Mesenchymal stem cell (in vitro differentiated cells and primary cell): ENCODE data around the gene GFOD1.

Source experiments
- DNase-seq: peaks from one replicate; pipeline ENCODE4 v3.0.0-alpha.2; 2013
- H2AFZ ChIP-seq: one replicate; pipeline ENCODE4 v1.6.1; 2013; ENCODE audit warnings: low read depth, mild to moderate bottlenecking, control low read depth, inconsistent platforms, low read length, moderate library complexity
- H2AK5ac ChIP-seq: 2 replicates; pipeline ENCODE4 v1.6.1; 2013; ENCODE audit warnings: low read length, moderate library complexity, mild to moderate bottlenecking, inconsistent platforms; ENCODE audit not compliant: severe bottlenecking
- H2BK120ac ChIP-seq: one replicate; pipeline ENCODE4 v1.6.1; 2013; ENCODE audit warnings: low read depth, mild to moderate bottlenecking, inconsistent platforms, low read length, moderate library complexity
- H2BK12ac ChIP-seq, 2 experiments: one replicate each; pipeline ENCODE4 v1.6.1; 2013; ENCODE audit warnings: inconsistent platforms in 2 of 2, low read length in 2 of 2, mild to moderate bottlenecking in 2 of 2, moderate library complexity in 2 of 2, control low read depth in 1 of 2
- H2BK15ac ChIP-seq: one replicate; pipeline ENCODE4 v1.6.1; 2013; ENCODE audit warnings: mild to moderate bottlenecking, low read depth, inconsistent platforms; ENCODE audit not compliant: poor library complexity, severe bottlenecking
- H2BK5ac ChIP-seq: 2 replicates; pipeline ENCODE4 v1.6.1; 2013; ENCODE audit warnings: low read depth, mild to moderate bottlenecking, low read length, control low read depth, inconsistent platforms; ENCODE audit not compliant: poor library complexity, severe bottlenecking
- H3K14ac ChIP-seq, 2 experiments: one replicate each; pipeline ENCODE4 v1.6.1; 2013; ENCODE audit warnings: inconsistent platforms in 2 of 2, low read length in 2 of 2, control low read depth in 1 of 2, mild to moderate bottlenecking in 1 of 2, moderate library complexity in 1 of 2
- H3K18ac ChIP-seq, 2 experiments: one replicate each; pipeline ENCODE4 v1.6.1; 2013; ENCODE audit warnings: inconsistent platforms in 2 of 2, low read length in 2 of 2, control low read depth in 1 of 2, low read depth in 1 of 2, mild to moderate bottlenecking in 1 of 2
- H3K23ac ChIP-seq, 2 experiments: one replicate each; pipeline ENCODE4 v1.6.1; 2013; ENCODE audit warnings: inconsistent platforms in 2 of 2, low read length in 2 of 2, mild to moderate bottlenecking in 2 of 2, moderate library complexity in 2 of 2, control low read depth in 1 of 2
- H3K27ac ChIP-seq: 2 replicates; pipeline ENCODE4 v1.5.1; 2013; ENCODE audit warnings: mild to moderate bottlenecking, moderate library complexity, low read length, control low read depth, inconsistent platforms; ENCODE audit not compliant: poor library complexity, severe bottlenecking
- H3K27me3 ChIP-seq, 2 experiments: 2 replicates each; pipeline versions ENCODE4 v1.6.1 to v1.7.0; 2013; ENCODE audit warnings: low read length in 2 of 2, mild to moderate bottlenecking in 2 of 2, moderate library complexity in 2 of 2, control low read depth in 1 of 2, inconsistent platforms in 1 of 2; ENCODE audit not compliant: control insufficient read depth in 1 of 2, insufficient read depth in 1 of 2
- H3K36me3 ChIP-seq, 2 experiments: 2 replicates each; pipeline versions ENCODE4 v1.6.1 to v1.7.0; 2013; ENCODE audit warnings: low read length in 2 of 2, control low read depth in 1 of 2, inconsistent platforms in 1 of 2, low read depth in 1 of 2, mild to moderate bottlenecking in 1 of 2; ENCODE audit not compliant: insufficient read depth in 2 of 2, control insufficient read depth in 1 of 2
- H3K4ac ChIP-seq, 2 experiments: one replicate each; pipeline ENCODE4 v1.6.1; 2013; ENCODE audit warnings: inconsistent platforms in 2 of 2, low read length in 2 of 2, mild to moderate bottlenecking in 2 of 2, moderate library complexity in 2 of 2, control low read depth in 1 of 2, low read depth in 1 of 2
- H3K4me1 ChIP-seq: 2 replicates; pipeline ENCODE4 v1.6.1; 2013; ENCODE audit warnings: low read depth, low read length, control low read depth; ENCODE audit not compliant: control insufficient read depth, insufficient read depth
- H3K4me2 ChIP-seq: 2 replicates; pipeline ENCODE4 v1.6.1; 2013; ENCODE audit warnings: low read length, mild to moderate bottlenecking, inconsistent platforms; ENCODE audit not compliant: poor library complexity, severe bottlenecking
- H3K4me3 ChIP-seq, 2 experiments: 2 replicates each; pipeline versions ENCODE4 v1.5.1 to v1.7.0; 2013; ENCODE audit warnings: low read length in 2 of 2, mild to moderate bottlenecking in 2 of 2, control low read depth in 1 of 2, low read depth in 1 of 2; ENCODE audit not compliant: insufficient read depth in 1 of 2
- H3K79me1 ChIP-seq: replicated peaks from 2 replicates; pipeline ENCODE4 v1.6.1; 2013; ENCODE audit warnings: mild to moderate bottlenecking, control low read depth, low read length, inconsistent platforms; ENCODE audit not compliant: poor library complexity, severe bottlenecking
- H3K9ac ChIP-seq: 2 replicates; pipeline ENCODE4 v1.7.0; 2013; ENCODE audit warnings: mild to moderate bottlenecking, low read length, moderate library complexity
- H3K9me3 ChIP-seq: 2 replicates; pipeline ENCODE4 v1.7.0; 2013; ENCODE audit warnings: mild to moderate bottlenecking, low read length; ENCODE audit not compliant: control insufficient read depth
- H4K8ac ChIP-seq: one replicate; pipeline ENCODE4 v1.6.1; 2013; ENCODE audit warnings: inconsistent platforms, mild to moderate bottlenecking, low read length, moderate library complexity
- H4K91ac ChIP-seq: one replicate; pipeline ENCODE4 v1.6.1; 2013; ENCODE audit warnings: mild to moderate bottlenecking, low read length, inconsistent platforms
- WGBS: methylation state at CpG from one replicate; pipeline ENCODE4 v1.1.7; 2013; ENCODE audit warnings: mixed read lengths; 5-methylcytosine and 5-hydroxymethylcytosine counted together

The GFOD1 gene

GRCh38 chr6:13432526-13433184, 54.7 kb downstream of the GFOD1 start:
- H2BK12ac ChIP-seq: no peak overlapping the region
- H3K4me3 ChIP-seq: no peak overlapping the region
- H2BK15ac ChIP-seq: no peak overlapping the region
- H3K9ac ChIP-seq: no peak overlapping the region
- H4K8ac ChIP-seq: no peak overlapping the region
- H2AFZ ChIP-seq: no peak overlapping the region
- 89% methylated on average over 4 of the region's 4 CpGs for WGBS
- peaks cover 6% of the 10 kb centered on the region for H3K4me1 ChIP-seq
- H2AK5ac ChIP-seq: no peak overlapping the region
- no peak overlapping the region for H3K23ac ChIP-seq
- no peak overlapping the region for H3K4ac ChIP-seq
- peaks cover 5% of the 10 kb centered on the region for H3K79me1 ChIP-seq
- no peaks in the 10 kb centered on the region for H3K36me3 ChIP-seq
- no peak for DNase-seq
- no peaks in the 10 kb centered on the region for H3K27me3 ChIP-seq
- H4K91ac ChIP-seq: no peak overlapping the region
- H2BK120ac ChIP-seq: no peak overlapping the region
- peak overlapping the region in 1 of 2 experiments; percentile 74 for H3K18ac ChIP-seq
- H3K4me2 ChIP-seq: no peak overlapping the region
- no peak overlapping the region for H2BK5ac ChIP-seq
- no peaks in the 10 kb centered on the region for H3K9me3 ChIP-seq
- H3K14ac ChIP-seq: peak overlapping the region in 1 of 2 experiments; percentile 35
- no peak overlapping the region for H3K27ac ChIP-seq

- no peak overlapping the region for H3K14ac ChIP-seq
- no peaks in the 10 kb centered on the region for H3K9me3 ChIP-seq
- H3K79me1 ChIP-seq: peaks cover 5% of the 10 kb centered on the region
- no peak overlapping the region for H3K4ac ChIP-seq
- H3K27ac ChIP-seq: no peak overlapping the region
- no peak overlapping the region for H4K8ac ChIP-seq
- H3K27me3 ChIP-seq: no peaks in the 10 kb centered on the region
- no peak overlapping the region for H2AK5ac ChIP-seq
- no peak overlapping the region for H3K4me3 ChIP-seq
- H2BK5ac ChIP-seq: no peak overlapping the region
- no peak overlapping the region for H3K18ac ChIP-seq
- no peak overlapping the region for H2BK120ac ChIP-seq
- no peak overlapping the region for H3K4me2 ChIP-seq
- WGBS: 30% methylated on average over 4 of the region's 5 CpGs
- H3K23ac ChIP-seq: no peak overlapping the region
- H2BK12ac ChIP-seq: no peak overlapping the region
- no peak overlapping the region for H3K9ac ChIP-seq
- no peaks in the 10 kb centered on the region for H3K36me3 ChIP-seq
- H4K91ac ChIP-seq: no peak overlapping the region
- H2BK15ac ChIP-seq: no peak overlapping the region
- DNase-seq: peak; percentile 60
- H3K4me1 ChIP-seq: peaks cover 6% of the 10 kb centered on the region
- H2AFZ ChIP-seq: no peak overlapping the region
Observed at GRCh38 chr6:13431861-13432465, 55.4 kb downstream of the GFOD1 start.

- Histone ChIP-seq H2BK15ac (no peak overlapping the region), H2BK12ac (no peak overlapping the region), H3K14ac (no peak overlapping the region), H3K4me2 (no peak overlapping the region), H3K36me3 (no peaks in the 10 kb centered on the region), H3K4ac (no peak overlapping the region), H3K4me3 (no peak overlapping the region), H2AFZ (no peak overlapping the region), H3K27ac (no peak overlapping the region), H3K4me1 (peaks cover 6% of the 10 kb centered on the region), H3K23ac (no peak overlapping the region), H4K8ac (no peak overlapping the region), H4K91ac (no peak overlapping the region), H3K9me3 (no peaks in the 10 kb centered on the region), H2BK5ac (no peak overlapping the region), H2BK120ac (no peak overlapping the region), H3K27me3 (no peaks in the 10 kb centered on the region), H3K79me1 (peaks cover 5% of the 10 kb centered on the region), H3K18ac (no peak overlapping the region), H2AK5ac (no peak overlapping the region), H3K9ac (no peak overlapping the region)
- WGBS: 92% methylated on average over 6 of the region's 6 CpGs
- no peak for DNase-seq
Observed at GRCh38 chr6:13431059-13431656, 56.2 kb downstream of the GFOD1 start.

- Histone ChIP-seq H3K4ac (no peak overlapping the region), H3K23ac (no peak overlapping the region), H4K91ac (no peak overlapping the region), H3K79me1 (peaks cover 4% of the 10 kb centered on the region), H3K9me3 (no peaks in the 10 kb centered on the region), H3K4me1 (peaks cover 7% of the 10 kb centered on the region), H2AFZ (no peak overlapping the region), H3K18ac (no peak overlapping the region), H2AK5ac (no peak overlapping the region), H3K4me3 (no peak overlapping the region), H3K9ac (no peak overlapping the region), H2BK5ac (no peak overlapping the region), H2BK15ac (no peak overlapping the region), H3K27ac (no peak overlapping the region), H3K36me3 (no peaks in the 10 kb centered on the region), H2BK12ac (no peak overlapping the region), H2BK120ac (no peak overlapping the region), H3K27me3 (no peaks in the 10 kb centered on the region), H3K14ac (no peak overlapping the region), H3K4me2 (no peak overlapping the region), H4K8ac (no peak overlapping the region)
- no peak for DNase-seq
- WGBS: 87% methylated on average over 5 of the region's 5 CpGs
Observed at GRCh38 chr6:13429406-13429753, 58.0 kb downstream of the GFOD1 start.
